Nephron (organoid): ENCODE results near the gene SLC1A5.
A peak's percentile ranks its signal among the peaks of the same experiment; 100 is the strongest.
"Not testable (repeated sequence)": the region's sequence is repeated elsewhere in the genome, so short reads cannot be mapped to it uniquely, and the experiment has no call there.

Experiments
- H3K27ac Mint-ChIP-seq, 3 experiments: 2 replicates each; pipeline ENCODE4 v1.8.0; 2020; ENCODE audit warnings: mixed read lengths in 3 of 3, mild to moderate bottlenecking in 2 of 3, moderate library complexity in 1 of 3
- H3K27me3 Mint-ChIP-seq: 2 replicates; pipeline ENCODE4 v1.8.0; 2021; ENCODE audit warnings: low read depth, mild to moderate bottlenecking, moderate library complexity, mixed read lengths
- H3K36me3 Mint-ChIP-seq: 2 replicates; pipeline ENCODE4 v1.8.0; 2020; ENCODE audit warnings: low read depth, mixed read lengths
- H3K4me1 Mint-ChIP-seq: 2 replicates; pipeline ENCODE4 v1.8.0; 2020; ENCODE audit warnings: mixed read lengths
- H3K4me3 Mint-ChIP-seq, 3 experiments: 2 replicates each; pipeline ENCODE4 v1.8.0; 2020; ENCODE audit warnings: mild to moderate bottlenecking in 3 of 3, mixed read lengths in 3 of 3, moderate library complexity in 2 of 3
- H3K9me3 Mint-ChIP-seq: 2 replicates; pipeline ENCODE4 v1.8.0; 2020; ENCODE audit warnings: mixed read lengths
- CTCF ChIP-seq, 3 experiments: fragments of 200-600 bp; sonication (generic); IDR thresholded peaks; one replicate each; pipeline ENCODE4 v1.5.0; 2021; ENCODE audit warnings: antibody characterized with exemption in 3 of 3; ENCODE audit not compliant: unreplicated experiment in 3 of 3

SLC1A5 gene

GRCh38 chr19:46815833-46816627 lies 27.6 kb upstream of the SLC1A5 start:
- Mint-ChIP-seq H3K36me3 (no peaks in the 10 kb centered on the region), H3K27me3 (peaks cover 8% of the 10 kb centered on the region), H3K4me3 (no peak overlapping the region), H3K9me3 (no peaks in the 10 kb centered on the region), H3K4me1 (peaks cover 17% of the 10 kb centered on the region), H3K27ac (no peak overlapping the region)
- TF ChIP-seq CTCF (IDR thresholded peaks at IDR 0.05; ENCODE audit: unreplicated experiment in 3 of 3) = no peak

- Mint-ChIP-seq H3K4me1 (peaks cover 6% of the 10 kb centered on the region), H3K4me3 (peak overlapping the region in 1 of 3 experiments; percentile 3), H3K36me3 (no peaks in the 10 kb centered on the region), H3K27me3 (peaks cover 3% of the 10 kb centered on the region), H3K9me3 (no peaks in the 10 kb centered on the region), H3K27ac (peak overlapping the region; percentile 29 to 82 (median 65))
- no peak for TF ChIP-seq CTCF (IDR thresholded peaks at IDR 0.05; ENCODE audit: unreplicated experiment in 3 of 3)
Measured at GRCh38 chr19:46813839-46814358, 25.5 kb upstream of the SLC1A5 start.

GRCh38 chr19:46812977-46813838 lies 24.8 kb upstream of the SLC1A5 start:
- Mint-ChIP-seq H3K36me3 (no peaks in the 10 kb centered on the region), H3K4me3 (peak overlapping the region in 1 of 3 experiments; percentile 20), H3K27ac (peak overlapping the region; percentile 29 to 82 (median 65)), H3K9me3 (no peaks in the 10 kb centered on the region), H3K27me3 (peaks cover 3% of the 10 kb centered on the region), H3K4me1 (peaks cover 6% of the 10 kb centered on the region)
- TF ChIP-seq CTCF (IDR thresholded peaks at IDR 0.05; ENCODE audit: unreplicated experiment in 3 of 3) = no peak

GRCh38 chr19:46809534-46810272 lies 21.3 kb upstream of the SLC1A5 start:
- no peak for TF ChIP-seq CTCF (IDR thresholded peaks at IDR 0.05; ENCODE audit: unreplicated experiment in 3 of 3)
- no peaks in the 10 kb centered on the region for H3K36me3 Mint-ChIP-seq
- H3K4me3 Mint-ChIP-seq = no peak overlapping the region
- H3K27me3 Mint-ChIP-seq = no peaks in the 10 kb centered on the region
- H3K4me1 Mint-ChIP-seq = peaks cover 6% of the 10 kb centered on the region
- no peaks in the 10 kb centered on the region for H3K9me3 Mint-ChIP-seq
- H3K27ac Mint-ChIP-seq = no peak overlapping the region

GRCh38 chr19:46806656-46807055 lies 18.3 kb upstream of the SLC1A5 start:
- Mint-ChIP-seq H3K4me3 (no peak overlapping the region), H3K27ac (peak overlapping the region in 1 of 3 experiments; percentile 63), H3K27me3 (no peaks in the 10 kb centered on the region), H3K36me3 (no peaks in the 10 kb centered on the region), H3K4me1 (no peaks in the 10 kb centered on the region), H3K9me3 (no peaks in the 10 kb centered on the region)
- no peak for TF ChIP-seq CTCF (IDR thresholded peaks at IDR 0.05; ENCODE audit: unreplicated experiment in 3 of 3)

- not testable (repeated sequence) for H3K27ac Mint-ChIP-seq, H3K4me1 Mint-ChIP-seq, H3K9me3 Mint-ChIP-seq, H3K36me3 Mint-ChIP-seq, H3K4me3 Mint-ChIP-seq, H3K27me3 Mint-ChIP-seq
Measured at GRCh38 chr19:46804432-46804831, 16.0 kb upstream of the SLC1A5 start.
